Sigmoid colon (tissue), 7 donors: Measurements from ENCODE around the gene CLDN14. TPM values are rescaled to one million over a fixed set of nuclear protein-coding genes. Genes with fewer than 3 reads are reported as not detected.

ENCODE experiments used
- DNase-seq: peaks from one replicate; pipeline ENCODE4 v3.0.0-alpha.2; 2019
- H3K27ac ChIP-seq, 4 donors: fragments of 200-600 bp; sonication (generic); one replicate each; pipeline ENCODE4 v1.5.1; 2016 to 2019; ENCODE audit warnings: mild to moderate bottlenecking in 1 of 4
- H3K27me3 ChIP-seq, 3 donors: fragments of 200-600 bp; sonication (generic); one replicate each; pipeline ENCODE4 v1.5.1; 2019; ENCODE audit warnings: mild to moderate bottlenecking in 1 of 3
- H3K36me3 ChIP-seq, 4 donors: fragments of 200-600 bp; sonication (generic); one replicate each; pipeline ENCODE4 v1.5.1; 2016 to 2019
- H3K4me1 ChIP-seq, 4 donors: fragments of 200-600 bp; sonication (generic); one replicate each; pipeline ENCODE4 v1.5.1; 2017 to 2019
- H3K4me3 ChIP-seq, 4 donors: fragments of 200-600 bp; sonication (generic); one replicate each; pipeline ENCODE4 v1.5.1; 2017 to 2019; ENCODE audit warnings: mild to moderate bottlenecking in 2 of 4, moderate library complexity in 1 of 4
- H3K9me3 ChIP-seq, 4 donors: fragments of 200-600 bp in 3 of 4; sonication (generic) in 3 of 4; one replicate each; pipeline versions ENCODE4 v1.5.1 to v1.6.1; 2013 to 2019
- EP300 ChIP-seq, 4 donors: sonication (generic); formaldehyde crosslinking; IDR thresholded peaks; one replicate each; pipeline ENCODE4 v1.6.1; 2017; ENCODE audit warnings: antibody characterized with exemption in 4 of 4
- POLR2A ChIP-seq, 2 donors: fragments of 450-650 bp; IDR thresholded peaks; one replicate each; pipeline ENCODE4 v1.6.1; 2016; ENCODE audit warnings: antibody characterized with exemption in 2 of 2, mild to moderate bottlenecking in 2 of 2, moderate library complexity in 2 of 2
- POLR2AphosphoS5 ChIP-seq, 4 donors: sonication (generic); formaldehyde crosslinking; IDR thresholded peaks; one replicate each; pipeline ENCODE4 v1.6.1; 2017; ENCODE audit warnings: antibody characterized with exemption in 4 of 4
- WGBS, 2 donors: extraction: QIAGEN DNeasy Blood & Tissue Kit; methylation state at CpG; one replicate each; pipeline ENCODE4 v1.1.7; 2013; 5-methylcytosine and 5-hydroxymethylcytosine counted together
- intact Hi-C: fragments of 100-400 bp; cut with DNase I; formaldehyde crosslinking; loops from one replicate; pipeline ENCODE4 v1.15.1; 2023
- polyA plus RNA-seq, 3 donors: library from polyadenylated mRNA; stranded (reverse); fragments of 200-250 nt; gene quantifications; one replicate each; pipeline ENCODE4 v1.2.3, GENCODE V29; 2013
- total RNA-seq, 4 donors: library from RNA; depleted of rRNA; stranded (reverse); fragments of >200 nt; gene quantifications; one replicate each; pipeline ENCODE4 v1.1.0, GENCODE V29; 2016
- TF ChIP-seq, protein P1 (sequence below), 4 experiments: fragments of 450-650 bp in 3 of 4; fragments of 200-600 bp in 1 of 4; IDR thresholded peaks; one replicate each; pipeline ENCODE4 v1.5.1; 2016 to 2019; ENCODE audit warnings: antibody characterized with exemption in 4 of 4, mild to moderate bottlenecking in 3 of 4, moderate library complexity in 2 of 4
- donor health status: healthy with polysubstance abuse.
- donor health status: Bipolar disorder and iron deficiency.
- donor health status: healthy.

CLDN14 gene
- total and polyA plus RNA-seq, 7 donors = 1.3 TPM; not detected in 6

DNA sequence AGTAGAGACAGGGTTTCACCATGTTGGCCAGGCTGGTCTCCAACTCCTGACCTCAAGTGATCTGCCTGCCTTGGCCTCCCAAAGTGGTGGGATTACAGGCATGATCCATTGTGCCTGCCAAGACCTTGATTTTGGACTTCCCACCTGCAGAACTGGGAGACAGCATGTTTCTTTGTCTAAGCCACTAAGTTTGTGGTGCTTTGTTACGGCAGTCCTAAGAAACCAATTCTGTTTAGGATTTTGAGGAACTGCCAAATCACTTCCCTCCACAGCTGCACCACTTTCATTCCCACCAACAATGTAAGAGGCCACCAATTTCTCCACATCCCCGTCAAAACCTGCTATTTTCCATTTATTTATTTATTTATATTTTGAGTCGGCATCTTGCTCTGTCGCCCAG, 48.7 kb downstream of the CLDN14 start:
- no peaks in the 10 kb centered on the region for H3K9me3 ChIP-seq
- intact Hi-C loops = no loop called here
- peak overlapping the region in 2 of 4 donors; percentile 65 to 69 for H3K27ac ChIP-seq
- TF ChIP-seq, protein P1, sequence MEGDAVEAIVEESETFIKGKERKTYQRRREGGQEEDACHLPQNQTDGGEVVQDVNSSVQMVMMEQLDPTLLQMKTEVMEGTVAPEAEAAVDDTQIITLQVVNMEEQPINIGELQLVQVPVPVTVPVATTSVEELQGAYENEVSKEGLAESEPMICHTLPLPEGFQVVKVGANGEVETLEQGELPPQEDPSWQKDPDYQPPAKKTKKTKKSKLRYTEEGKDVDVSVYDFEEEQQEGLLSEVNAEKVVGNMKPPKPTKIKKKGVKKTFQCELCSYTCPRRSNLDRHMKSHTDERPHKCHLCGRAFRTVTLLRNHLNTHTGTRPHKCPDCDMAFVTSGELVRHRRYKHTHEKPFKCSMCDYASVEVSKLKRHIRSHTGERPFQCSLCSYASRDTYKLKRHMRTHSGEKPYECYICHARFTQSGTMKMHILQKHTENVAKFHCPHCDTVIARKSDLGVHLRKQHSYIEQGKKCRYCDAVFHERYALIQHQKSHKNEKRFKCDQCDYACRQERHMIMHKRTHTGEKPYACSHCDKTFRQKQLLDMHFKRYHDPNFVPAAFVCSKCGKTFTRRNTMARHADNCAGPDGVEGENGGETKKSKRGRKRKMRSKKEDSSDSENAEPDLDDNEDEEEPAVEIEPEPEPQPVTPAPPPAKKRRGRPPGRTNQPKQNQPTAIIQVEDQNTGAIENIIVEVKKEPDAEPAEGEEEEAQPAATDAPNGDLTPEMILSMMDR (IDR thresholded peaks at IDR 0.05) = no peak
- TF ChIP-seq EP300 (IDR thresholded peaks at IDR 0.05) (no peak), POLR2A (IDR thresholded peaks at IDR 0.05) (no peak), POLR2AphosphoS5 (IDR thresholded peaks at IDR 0.05) (no peak)
- 67 to 85% methylated on average over 4 of the region's 4 CpGs for WGBS, 2 donors
- H3K4me3 ChIP-seq = no peak overlapping the region
- no peaks in the 10 kb centered on the region for H3K27me3 ChIP-seq
- H3K36me3 ChIP-seq = no peaks in the 10 kb centered on the region
- H3K4me1 ChIP-seq = peaks cover 0 to 7% (median 0%) of the 10 kb centered on the region in 4 donors
- DNase-seq = no peak

DNA sequence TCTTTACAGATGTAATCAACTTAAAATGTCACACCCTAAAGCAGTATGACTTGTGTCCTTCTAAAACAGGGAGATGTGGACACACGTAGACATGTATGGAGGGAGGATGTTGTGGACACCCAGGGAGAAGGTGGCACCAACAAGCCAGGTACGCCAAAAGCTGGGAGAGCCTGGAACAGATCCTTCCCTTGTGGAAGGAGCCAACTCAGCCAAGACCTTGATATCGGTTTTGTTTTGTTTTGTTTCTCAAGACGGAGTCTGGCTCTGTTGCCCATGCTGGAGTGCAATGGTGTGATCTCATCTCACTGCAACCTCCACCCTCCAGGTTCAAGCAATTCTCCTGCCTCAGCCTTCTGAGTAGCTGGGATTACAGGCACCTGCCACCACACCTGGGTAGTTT, 49.1 kb downstream of the CLDN14 start:
- H3K4me1 ChIP-seq = peaks cover 0 to 7% (median 0%) of the 10 kb centered on the region in 4 donors
- TF ChIP-seq POLR2AphosphoS5 (IDR thresholded peaks at IDR 0.05) (no peak), POLR2A (IDR thresholded peaks at IDR 0.05) (no peak), EP300 (IDR thresholded peaks at IDR 0.05) (no peak)
- TF ChIP-seq, protein P1 (IDR thresholded peaks at IDR 0.05) = no peak
- DNase-seq = no peak
- no peaks in the 10 kb centered on the region for H3K9me3 ChIP-seq
- peak overlapping the region in 3 of 4 donors; percentile 53 to 69 (median 65) for H3K27ac ChIP-seq
- H3K27me3 ChIP-seq = no peaks in the 10 kb centered on the region
- intact Hi-C loops = no loop called here
- no peaks in the 10 kb centered on the region for H3K36me3 ChIP-seq
- WGBS, 2 donors = 82 to 86% methylated on average over 4 of the region's 4 CpGs
- H3K4me3 ChIP-seq = no peak overlapping the region

DNA sequence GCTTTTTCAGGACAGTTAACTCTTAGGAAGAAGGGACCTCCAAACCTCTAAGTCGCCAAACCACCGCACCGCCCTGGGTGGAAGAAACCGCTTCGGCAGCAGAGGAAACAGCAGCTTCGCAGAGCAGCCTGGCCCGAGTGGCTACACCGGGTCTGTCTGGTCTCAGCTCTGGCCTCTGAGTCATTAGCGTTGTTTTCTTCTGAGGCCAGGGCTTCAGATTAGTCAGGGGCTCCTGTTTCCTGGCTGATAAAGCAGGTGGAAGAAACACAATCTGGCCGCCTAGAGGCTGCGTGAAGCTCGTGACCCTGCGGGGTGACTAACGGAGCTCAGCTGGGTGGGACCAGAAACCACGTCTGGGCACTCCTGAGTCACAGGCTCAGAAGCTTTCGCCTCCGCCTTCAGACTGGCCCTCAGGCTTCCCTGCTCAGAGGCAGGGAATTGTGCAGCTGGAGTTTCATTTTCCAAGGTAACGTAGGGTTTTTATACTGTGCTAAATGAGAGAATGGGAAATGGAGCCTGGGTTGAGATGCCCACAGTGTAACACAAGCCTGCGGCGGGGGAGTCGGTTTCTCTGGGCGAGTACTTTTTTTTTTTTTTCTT, 49.9 kb downstream of the CLDN14 start:
- DNase-seq = peak; percentile 90
- H3K9me3 ChIP-seq = no peaks in the 10 kb centered on the region
- peaks cover 0 to 7% (median 0%) of the 10 kb centered on the region in 4 donors for H3K4me1 ChIP-seq
- no peaks in the 10 kb centered on the region for H3K27me3 ChIP-seq
- 23 to 46% methylated on average over 22 of the region's 22 CpGs for WGBS, 2 donors
- TF ChIP-seq POLR2A (IDR thresholded peaks at IDR 0.05) = no peak
- TF ChIP-seq EP300 (IDR thresholded peaks at IDR 0.05) = peak in 1 of 4 donors; percentile 48
- peak; percentile 31 to 81 (median 56) for TF ChIP-seq POLR2AphosphoS5 (IDR thresholded peaks at IDR 0.05)
- peak overlapping the region; percentile 3 to 69 (median 59) for H3K27ac ChIP-seq
- H3K4me3 ChIP-seq = peak overlapping the region in 2 of 4 donors; percentile 5 to 24
- intact Hi-C loops = loop anchor here (10.0 kb wide), 1 partner anchor 495 kb away; no protein-coding TSS in a partner anchor
- H3K36me3 ChIP-seq = no peaks in the 10 kb centered on the region

DNA sequence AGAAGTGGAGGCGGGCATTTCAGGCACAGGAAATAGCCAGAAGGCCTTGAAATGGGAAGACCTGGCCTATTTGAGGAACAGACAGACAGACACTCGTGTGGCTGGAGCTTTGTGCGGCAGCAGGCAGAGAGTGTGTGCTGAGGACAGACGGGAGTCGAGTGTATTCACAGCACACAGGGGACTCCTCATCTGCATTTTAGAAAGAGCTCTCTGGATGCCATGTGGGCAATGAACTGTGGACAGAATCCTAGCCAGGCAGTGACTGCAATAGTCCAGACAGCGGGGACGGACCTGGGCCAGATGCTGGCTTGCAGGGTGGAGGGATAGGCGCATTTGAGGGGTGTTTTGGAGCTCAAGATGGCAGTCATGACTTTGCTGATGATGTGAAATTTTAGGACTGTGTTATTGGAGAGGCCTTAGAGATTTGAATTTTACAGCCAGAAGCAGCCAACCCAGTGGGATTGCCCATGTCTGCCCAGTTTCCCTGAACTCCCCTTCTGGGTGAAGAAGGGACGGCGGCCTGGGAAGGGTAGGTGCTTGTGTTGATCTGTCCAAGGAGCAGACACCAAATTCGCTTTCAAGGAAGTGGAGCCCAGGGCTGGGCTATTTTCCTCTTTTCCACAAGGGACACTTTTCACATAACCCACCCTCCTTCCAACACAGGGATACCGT, 51.0 kb downstream of the CLDN14 start:
- 85 to 86% methylated on average over 12 of the region's 12 CpGs for WGBS, 2 donors
- no peak for DNase-seq
- Histone ChIP-seq H3K36me3 (no peaks in the 10 kb centered on the region), H3K27ac (peak overlapping the region in 2 of 4 donors; percentile 65 to 69), H3K4me1 (peaks cover 0 to 7% (median 0%) of the 10 kb centered on the region in 4 donors), H3K4me3 (no peak overlapping the region), H3K9me3 (no peaks in the 10 kb centered on the region), H3K27me3 (no peaks in the 10 kb centered on the region)
- intact Hi-C loops = loop anchor here (10.0 kb wide), 1 partner anchor 496 kb away; no protein-coding TSS in a partner anchor
- no peak for TF ChIP-seq POLR2AphosphoS5 (IDR thresholded peaks at IDR 0.05)
- TF ChIP-seq EP300 (IDR thresholded peaks at IDR 0.05) = no peak
- TF ChIP-seq, protein P1 (IDR thresholded peaks at IDR 0.05) = no peak
- TF ChIP-seq POLR2A (IDR thresholded peaks at IDR 0.05) = no peak

DNA sequence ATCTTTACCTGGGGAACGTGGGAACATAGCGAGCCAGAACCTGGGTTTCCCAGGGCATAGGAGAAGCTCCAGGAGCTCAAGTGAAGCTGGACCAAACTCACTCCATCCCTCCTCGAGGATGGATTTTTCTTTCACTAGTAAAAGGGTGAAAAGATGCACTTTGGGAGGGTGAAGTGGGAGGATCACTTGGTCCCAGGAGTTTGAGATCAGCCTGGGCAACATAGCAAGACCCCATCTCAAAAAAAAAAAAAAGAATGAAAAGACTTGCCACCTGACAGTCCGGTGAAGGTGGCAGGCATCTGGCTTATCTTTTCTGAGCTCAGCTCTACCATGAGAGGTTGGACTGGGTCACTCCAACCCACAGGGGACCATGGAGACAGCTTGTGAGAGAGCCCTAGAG, 52.4 kb downstream of the CLDN14 start:
- H3K27me3 ChIP-seq = no peaks in the 10 kb centered on the region
- H3K36me3 ChIP-seq = no peaks in the 10 kb centered on the region
- DNase-seq = no peak
- intact Hi-C loops = loop anchor here (10.0 kb wide), 1 partner anchor 497 kb away; no protein-coding TSS in a partner anchor
- TF ChIP-seq POLR2A (IDR thresholded peaks at IDR 0.05) (no peak), EP300 (IDR thresholded peaks at IDR 0.05) (no peak), POLR2AphosphoS5 (IDR thresholded peaks at IDR 0.05) (no peak)
- TF ChIP-seq, protein P1 (IDR thresholded peaks at IDR 0.05) = no peak
- H3K9me3 ChIP-seq = no peaks in the 10 kb centered on the region
- H3K4me3 ChIP-seq = no peak overlapping the region
- WGBS, 2 donors = 84 to 90% methylated on average over 4 of the region's 4 CpGs
- peaks cover 0 to 7% (median 0%) of the 10 kb centered on the region in 4 donors for H3K4me1 ChIP-seq
- H3K27ac ChIP-seq = no peak overlapping the region
